Activated B cell treated with CpG ODN at 0.5 μM for 24 hours (primary cell): ENCODE results near the gene SELENBP1. TPM values are rescaled to one million over a fixed set of nuclear protein-coding genes. Genes with fewer than 3 reads are reported as not detected.
A peak's percentile ranks its signal among the peaks of the same experiment; 100 is the strongest.

Experiments
- ATAC-seq: fragments of 200-7000 bp; cut with Tn5 transposase; one replicate; pipeline ENCODE4 v1.10.0; 2021; ENCODE audit warnings: low read depth, mild to moderate bottlenecking, moderate library complexity
- CTCF ChIA-PET: fragments of 350-600 bp; sonication (Branson Sonifier 250); formaldehyde crosslinking; loops from one replicate; lab custom pipeline; 2021; ENCODE audit warnings: antibody characterized with exemption; lab: Charles Lee
- POLR2A ChIA-PET: fragments of 350-600 bp; sonication (Branson Sonifier 250); formaldehyde crosslinking; loops from one replicate; lab custom pipeline; 2021; ENCODE audit warnings: antibody characterized with exemption; lab: Charles Lee
- DNase-seq: peaks from one replicate; pipeline ENCODE4 v3.0.0; 2022
- H3K27ac Mint-ChIP-seq: one replicate; pipeline ENCODE4 v1.8.0; 2020; ENCODE audit warnings: mixed read lengths
- H3K27me3 Mint-ChIP-seq: one replicate; pipeline ENCODE4 v1.8.0; 2021; ENCODE audit warnings: mixed read lengths
- H3K36me3 Mint-ChIP-seq: one replicate; pipeline ENCODE4 v1.8.0; 2021; ENCODE audit warnings: low read depth, mixed read lengths
- H3K4me1 Mint-ChIP-seq: one replicate; pipeline ENCODE4 v1.8.0; 2021; ENCODE audit warnings: mixed read lengths
- H3K4me3 Mint-ChIP-seq: one replicate; pipeline ENCODE4 v1.8.0; 2020; ENCODE audit warnings: mild to moderate bottlenecking, mixed read lengths
- H3K9me3 Mint-ChIP-seq: one replicate; pipeline ENCODE4 v1.8.0; 2020; ENCODE audit warnings: mixed read lengths
- CTCF ChIP-seq: fragments of 200-600 bp; IDR thresholded peaks from one replicate; pipeline ENCODE4 v1.8.0; 2022; ENCODE audit warnings: antibody characterized with exemption, mild to moderate bottlenecking
- intact Hi-C: fragments of 100-400 bp; cut with micrococcal nuclease; formaldehyde crosslinking; loops from one replicate; pipeline ENCODE4 v1.15.1; 2024
- total RNA-seq: library from RNA; stranded (reverse); gene quantifications from 2 replicates; pipeline ENCODE4 v1.2.3, GENCODE V29; 2022

Gene SELENBP1
- total RNA-seq, 1 donor from 2014 or later: not detected

- POLR2A ChIA-PET: interaction anchor here (0.6 to 4.8 kb wide), 5 partner anchors 10 to 60 kb away, joined by 3 to 37 read pairs (median 4); partner anchors contain the start of genes PI4KB and PSMB4
- Mint-ChIP-seq H3K4me1 (peaks cover 70% of the 10 kb centered on the region), H3K9me3 (no peaks in the 10 kb centered on the region), H3K4me3 (peak overlapping the region; percentile 48), H3K27me3 (no peaks in the 10 kb centered on the region), H3K27ac (peak overlapping the region; percentile 100), H3K36me3 (peaks cover 72% of the 10 kb centered on the region)
- TF ChIP-seq CTCF: no peak
- CTCF ChIA-PET: interaction anchor here (0.9 to 1.7 kb wide), 3 partner anchors 10 to 43 kb away, joined by 3 to 5 read pairs (median 3); no protein-coding TSS in a partner anchor
- DNase-seq: no peak
- intact Hi-C loops: loop anchor here (10.0 kb wide), 2 partner anchors 89 to 719 kb away; partner anchors contain the start of genes ENSA and PSMD4
- ATAC-seq: no peak
Observed at GRCh38 chr1:151343587-151343986, 28.9 kb downstream of the SELENBP1 start.

GRCh38 chr1:151342569-151342968 is 29.9 kb downstream of the SELENBP1 start:
- no peaks in the 10 kb centered on the region for H3K27me3 Mint-ChIP-seq
- no peak overlapping the region for H3K4me3 Mint-ChIP-seq
- intact Hi-C loops: loop anchor here (10.0 kb wide), 2 partner anchors 88 to 718 kb away; partner anchors contain the start of genes ENSA and PSMD4
- DNase-seq (no peak), ATAC-seq (no peak)
- TF ChIP-seq CTCF: no peak
- POLR2A ChIA-PET: interaction anchor here (0.6 to 4.8 kb wide), 4 partner anchors 9 to 56 kb away, joined by 3 to 37 read pairs (median 4); partner anchors contain the start of genes PI4KB and PSMB4
- CTCF ChIA-PET: interaction anchor here (0.9 to 4.0 kb wide), 3 partner anchors 11 to 42 kb away, joined by 3 to 51 read pairs (median 5); no protein-coding TSS in a partner anchor
- peaks cover 75% of the 10 kb centered on the region for H3K36me3 Mint-ChIP-seq
- H3K27ac Mint-ChIP-seq: peak overlapping the region; percentile 100
- H3K4me1 Mint-ChIP-seq: peaks cover 61% of the 10 kb centered on the region
- no peaks in the 10 kb centered on the region for H3K9me3 Mint-ChIP-seq

- intact Hi-C loops: loop anchor here (10.0 kb wide), 2 partner anchors 87 to 717 kb away; partner anchors contain the start of genes ENSA and PSMD4
- ATAC-seq (no peak), DNase-seq (no peak)
- Mint-ChIP-seq H3K27ac (peak overlapping the region; percentile 100), H3K4me3 (no peak overlapping the region), H3K9me3 (no peaks in the 10 kb centered on the region), H3K36me3 (peaks cover 70% of the 10 kb centered on the region), H3K27me3 (no peaks in the 10 kb centered on the region), H3K4me1 (peaks cover 56% of the 10 kb centered on the region)
- ChIA-PET POLR2A (interaction anchor here (0.6 to 6.9 kb wide), 4 partner anchors 15 to 284 kb away, joined by 3 to 94 read pairs (median 20); partner anchors contain the start of genes PI4KB and PSMB4), CTCF (interaction anchor here (4.0 kb wide), 1 partner anchor 41 kb away, joined by 51 read pairs; no protein-coding TSS in a partner anchor)
- no peak for TF ChIP-seq CTCF
Observed at GRCh38 chr1:151342021-151342420, 30.5 kb downstream of the SELENBP1 start.

- no peak for TF ChIP-seq CTCF
- H3K9me3 Mint-ChIP-seq: no peaks in the 10 kb centered on the region
- peaks cover 47% of the 10 kb centered on the region for H3K4me1 Mint-ChIP-seq
- H3K27me3 Mint-ChIP-seq: no peaks in the 10 kb centered on the region
- ChIA-PET POLR2A (interaction anchor here (0.6 to 6.9 kb wide), 13 partner anchors 11 to 283 kb away, joined by 3 to 94 read pairs (median 5); partner anchors contain the start of genes CGN, PI4KB, PSMB4 and ZNF687), CTCF (interaction anchor here (0.6 to 4.0 kb wide), 28 partner anchors 9 to 241 kb away, joined by 3 to 51 read pairs (median 5); partner anchors contain the start of genes PI4KB, PSMB4, PSMD4 and TNFAIP8L2)
- DNase-seq (no peak), ATAC-seq (peak; percentile 86)
- peak overlapping the region; percentile 100 for H3K27ac Mint-ChIP-seq
- no peak overlapping the region for H3K4me3 Mint-ChIP-seq
- H3K36me3 Mint-ChIP-seq: peaks cover 66% of the 10 kb centered on the region
- intact Hi-C loops: loop anchor here (1.0 to 10.0 kb wide), 7 partner anchors 14 to 716 kb away; partner anchors contain the start of genes ENSA, PI4KB, PSMB4 and PSMD4
Observed at GRCh38 chr1:151340870-151341754, 31.4 kb downstream of the SELENBP1 start.
